ENCODE measurements around the gene RNF34.

- TF ChIP-seq POLR2A (IDR thresholded peaks at IDR 0.05), result no peak
- peak; percentile 73 to 80 (median 79) for TF ChIP-seq CTCF (IDR thresholded peaks at IDR 0.05)
Observed at GRCh38 chr12:121443193-121443870, 43.4 kb downstream of the RNF34 start.
